Cardiac muscle cell (in vitro differentiated cells and primary cell): ENCODE results near the gene BCAS3. TPM values are rescaled to one million over a fixed set of nuclear protein-coding genes. Genes with fewer than 3 reads are reported as not detected.

Experiments used
- DNase-seq, 2 donors: peaks; one replicate each; pipeline versions ENCODE4 v3.0.0 to v3.0.0-alpha.2; 2010 to 2017; ENCODE audit warnings: low read depth in 1 of 2, low spot score in 1 of 2
- H3K27ac ChIP-seq: fragments of 200-600 bp; sonication (generic); 2 replicates; pipeline ENCODE4 v1.5.1; 2016
- H3K27me3 ChIP-seq: fragments of 200-600 bp; sonication (generic); 2 replicates; pipeline ENCODE4 v1.6.0; 2016; ENCODE audit warnings: control low read depth
- H3K36me3 ChIP-seq: fragments of 200-600 bp; sonication (generic); 2 replicates; pipeline ENCODE4 v1.5.1; 2016; ENCODE audit warnings: control low read depth
- H3K4me1 ChIP-seq: fragments of 200-600 bp; sonication (generic); 2 replicates; pipeline ENCODE4 v1.8.1; 2017; ENCODE audit warnings: low read depth, mild to moderate bottlenecking, mixed run types
- H3K4me3 ChIP-seq: fragments of 200-600 bp; sonication (generic); 2 replicates; pipeline ENCODE4 v1.5.1; 2016; ENCODE audit warnings: mild to moderate bottlenecking
- H3K9me3 ChIP-seq: fragments of 200-600 bp; sonication (generic); 2 replicates; pipeline ENCODE4 v1.5.1; 2017; ENCODE audit warnings: low read depth, mild to moderate bottlenecking, control low read depth
- CTCF ChIP-seq: IDR thresholded peaks from 2 replicates; pipeline ENCODE4 v1.5.1; 2012; ENCODE audit warnings: low read depth, mild to moderate bottlenecking, low read length
- polyA plus RNA-seq: library from polyadenylated mRNA; unstranded; fragments of >200 nt; fragmentation: Nextera tagmentation; extraction: Ambion mirVana; gene quantifications from 2 replicates; pipeline ENCODE4 v1.2.1, GENCODE V29; 2016
- total RNA-seq: library from RNA; depleted of rRNA; stranded (reverse); fragments of >200 nt; gene quantifications from 2 replicates; pipeline ENCODE4 v1.2.3, GENCODE V29; 2016

Gene BCAS3
- total and polyA plus RNA-seq, 2 experiments from 2014 or later: 36.5 to 39.6 TPM

- no peak for TF ChIP-seq CTCF
- peak in 1 of 2 donors; percentile 90 for DNase-seq
Observed at GRCh38 chr17:61247439-61247838, 569.8 kb downstream of the BCAS3 start.

GRCh38 chr17:61248399-61248798 is 570.7 kb downstream of the BCAS3 start:
- DNase-seq: no peak
- H3K27ac ChIP-seq: no peak overlapping the region
- no peak for TF ChIP-seq CTCF

More at GRCh38 chr17:61247439-61247838, 569.8 kb downstream of the BCAS3 start:
- Histone ChIP-seq H3K4me1 (peaks cover 46% of the 10 kb centered on the region), H3K27me3 (no peaks in the 10 kb centered on the region), H3K36me3 (no peaks in the 10 kb centered on the region), H3K9me3 (no peaks in the 10 kb centered on the region), H3K27ac (no peak overlapping the region), H3K4me3 (no peak overlapping the region)

GRCh38 chr17:61249649-61250299 is 572.1 kb downstream of the BCAS3 start:
- no peak for DNase-seq
- peaks cover 62% of the 10 kb centered on the region for H3K4me1 ChIP-seq
- no peaks in the 10 kb centered on the region for H3K27me3 ChIP-seq
- no peaks in the 10 kb centered on the region for H3K36me3 ChIP-seq
- TF ChIP-seq CTCF: no peak
- no peaks in the 10 kb centered on the region for H3K9me3 ChIP-seq
- no peak overlapping the region for H3K27ac ChIP-seq
- no peak overlapping the region for H3K4me3 ChIP-seq

More at GRCh38 chr17:61248399-61248798, 570.7 kb downstream of the BCAS3 start:
- no peaks in the 10 kb centered on the region for H3K9me3 ChIP-seq
- no peaks in the 10 kb centered on the region for H3K27me3 ChIP-seq
- peaks cover 54% of the 10 kb centered on the region for H3K4me1 ChIP-seq
- no peaks in the 10 kb centered on the region for H3K36me3 ChIP-seq
- no peak overlapping the region for H3K4me3 ChIP-seq

GRCh38 chr17:61250335-61250890 is 572.8 kb downstream of the BCAS3 start:
- Histone ChIP-seq H3K27me3 (no peaks in the 10 kb centered on the region), H3K4me3 (no peak overlapping the region), H3K27ac (no peak overlapping the region), H3K9me3 (no peaks in the 10 kb centered on the region), H3K4me1 (peaks cover 67% of the 10 kb centered on the region), H3K36me3 (no peaks in the 10 kb centered on the region)
- TF ChIP-seq CTCF: no peak
- peak in 1 of 2 donors; percentile 45 for DNase-seq

- Histone ChIP-seq H3K27me3 (no peaks in the 10 kb centered on the region), H3K4me1 (peaks cover 70% of the 10 kb centered on the region), H3K27ac (peak overlapping the region; percentile 91), H3K36me3 (no peaks in the 10 kb centered on the region), H3K9me3 (no peaks in the 10 kb centered on the region), H3K4me3 (no peak overlapping the region)
- peak; percentile 90 to 100 for DNase-seq
- no peak for TF ChIP-seq CTCF
Observed at GRCh38 chr17:61251939-61252865, 574.6 kb downstream of the BCAS3 start.
